ENCODE data around the gene SAV1.

Gene SAV1

DNA sequence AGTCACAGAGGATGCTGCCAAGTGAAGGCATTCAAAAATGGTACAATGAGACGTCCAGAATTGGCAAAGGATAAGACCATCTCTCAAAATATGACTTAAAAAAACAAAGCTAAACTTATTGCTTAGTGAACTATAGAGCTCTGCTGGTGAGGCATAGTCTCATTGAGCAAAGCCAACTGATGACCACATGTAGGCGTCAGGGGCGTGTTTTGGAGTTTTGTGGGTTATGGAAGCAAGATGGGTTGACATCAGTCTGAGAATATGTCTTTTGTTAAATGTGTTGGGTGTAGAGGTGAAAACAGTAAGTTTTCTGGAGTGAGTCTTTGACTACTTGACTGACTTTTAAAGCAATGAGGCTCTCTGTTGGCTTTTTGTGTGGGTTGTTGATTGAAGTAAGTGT is 60.9 kb downstream of the SAV1 start:
- peak; percentile 48 to 68 for DNase-seq

DNA sequence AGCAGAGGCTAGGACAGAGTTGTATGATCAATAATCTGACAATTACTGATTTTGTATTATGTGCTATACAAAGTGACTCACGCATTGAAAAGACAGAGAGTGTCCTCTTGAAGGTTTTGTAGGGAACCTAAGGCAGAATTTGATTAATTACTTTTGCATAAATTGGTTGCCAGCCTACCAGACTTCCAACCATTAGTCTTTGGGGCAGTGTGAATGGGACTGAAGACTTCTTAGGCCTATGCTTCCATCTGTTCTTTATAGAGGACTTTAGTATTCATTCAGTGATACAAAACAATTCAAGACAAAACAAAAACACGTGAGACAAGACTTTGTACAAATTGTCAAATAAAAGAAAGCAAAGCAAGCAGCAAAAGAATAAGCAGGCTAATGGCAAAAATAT is 61.6 kb downstream of the SAV1 start:
- DNase-seq = no peak

DNA sequence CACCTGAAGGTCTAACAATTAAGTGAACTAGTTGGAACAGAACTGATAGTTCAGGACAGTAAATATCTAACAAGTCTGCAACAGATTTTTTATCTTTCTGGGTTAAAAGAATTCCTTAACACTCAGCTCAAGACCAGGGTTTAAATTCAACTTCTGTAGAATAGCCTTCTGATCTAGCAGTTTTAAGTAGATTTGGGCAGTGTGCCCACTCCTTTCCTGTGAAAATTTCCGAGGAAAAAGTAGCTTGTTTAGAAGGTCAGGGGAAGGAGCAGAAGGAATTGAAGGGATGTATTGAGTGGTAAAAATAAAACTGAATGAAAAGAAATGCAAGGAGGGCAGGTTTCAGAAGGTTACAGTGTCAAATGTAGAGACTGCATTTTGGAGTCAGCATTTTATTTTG is 62.3 kb downstream of the SAV1 start:
- DNase-seq = no peak

DNA sequence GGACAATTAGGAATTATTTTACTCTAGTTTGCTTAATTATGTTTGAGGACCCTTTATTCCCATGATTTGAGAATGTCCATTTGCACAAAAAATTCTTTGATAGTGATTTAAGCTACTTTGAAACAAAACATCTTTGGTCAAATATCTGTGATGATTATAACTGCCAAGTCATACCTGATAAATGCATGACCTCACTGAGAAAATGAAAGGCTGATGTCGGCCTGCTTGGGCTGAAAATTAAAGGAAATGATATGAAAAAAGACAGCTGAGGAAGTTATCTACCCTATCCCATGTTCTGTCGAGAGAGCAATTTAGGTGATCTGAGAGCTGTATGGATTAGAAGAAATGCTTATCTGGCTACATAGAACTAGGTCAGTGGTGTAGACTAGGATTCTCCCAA is 64.5 kb downstream of the SAV1 start:
- DNase-seq = no peak

DNA sequence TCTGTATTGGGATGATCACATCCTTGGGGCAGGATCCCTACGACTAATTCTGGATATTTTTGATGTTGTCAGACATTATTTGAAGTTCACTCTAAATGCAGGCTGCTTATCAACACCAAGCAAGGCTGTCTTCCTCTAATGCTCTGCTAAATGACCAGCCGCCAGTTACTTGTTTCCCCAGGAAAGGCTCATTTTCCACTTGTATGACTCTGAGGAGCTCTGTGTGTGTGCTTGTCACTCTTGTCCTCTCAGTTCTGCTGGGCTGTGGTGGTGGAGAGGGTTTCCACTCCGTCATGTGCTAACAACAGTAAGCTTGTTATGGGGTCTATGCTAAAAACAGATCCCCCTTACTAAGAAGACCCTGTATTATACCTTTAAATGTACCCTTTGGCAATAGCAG is 66.1 kb downstream of the SAV1 start:
- DNase-seq = no peak

DNA sequence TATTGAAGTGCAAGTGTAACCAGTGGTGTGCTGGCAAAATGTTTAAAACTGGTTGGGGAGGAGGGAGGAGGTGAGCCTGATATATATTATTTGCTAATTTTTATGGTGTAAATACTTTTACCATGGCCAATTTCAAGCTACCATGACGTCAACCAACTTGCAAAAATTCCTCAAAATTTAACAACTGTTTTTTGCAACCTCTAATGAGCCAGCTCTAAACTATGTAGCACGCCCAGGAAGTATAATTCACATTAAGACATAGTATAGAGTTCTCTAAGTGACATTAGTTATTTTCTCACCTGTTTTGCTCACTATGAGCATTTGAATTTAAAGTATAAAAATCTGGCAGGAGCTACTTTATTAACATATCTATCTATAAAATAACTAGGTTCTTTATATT is 66.7 kb downstream of the SAV1 start:
- no peak for DNase-seq

DNA sequence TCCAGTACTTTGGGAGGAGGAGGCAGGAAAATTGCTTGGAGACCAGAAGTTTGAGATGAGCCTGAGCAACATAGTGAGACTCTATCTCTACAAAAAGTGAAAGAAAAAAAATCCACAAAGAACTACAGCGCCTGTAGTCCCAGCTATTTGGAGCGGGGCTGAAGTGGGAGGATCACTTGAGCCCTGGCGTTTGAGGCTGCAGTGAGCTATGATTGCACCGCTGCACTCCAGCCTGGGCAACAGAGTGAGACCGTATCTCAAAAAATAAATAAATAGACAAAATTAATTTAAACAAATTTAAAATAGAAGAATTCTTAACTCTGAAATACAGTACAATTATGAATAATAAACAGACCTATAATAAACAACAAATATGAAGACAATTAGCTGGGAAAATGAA is 67.3 kb downstream of the SAV1 start:
- DNase-seq = no peak

DNA sequence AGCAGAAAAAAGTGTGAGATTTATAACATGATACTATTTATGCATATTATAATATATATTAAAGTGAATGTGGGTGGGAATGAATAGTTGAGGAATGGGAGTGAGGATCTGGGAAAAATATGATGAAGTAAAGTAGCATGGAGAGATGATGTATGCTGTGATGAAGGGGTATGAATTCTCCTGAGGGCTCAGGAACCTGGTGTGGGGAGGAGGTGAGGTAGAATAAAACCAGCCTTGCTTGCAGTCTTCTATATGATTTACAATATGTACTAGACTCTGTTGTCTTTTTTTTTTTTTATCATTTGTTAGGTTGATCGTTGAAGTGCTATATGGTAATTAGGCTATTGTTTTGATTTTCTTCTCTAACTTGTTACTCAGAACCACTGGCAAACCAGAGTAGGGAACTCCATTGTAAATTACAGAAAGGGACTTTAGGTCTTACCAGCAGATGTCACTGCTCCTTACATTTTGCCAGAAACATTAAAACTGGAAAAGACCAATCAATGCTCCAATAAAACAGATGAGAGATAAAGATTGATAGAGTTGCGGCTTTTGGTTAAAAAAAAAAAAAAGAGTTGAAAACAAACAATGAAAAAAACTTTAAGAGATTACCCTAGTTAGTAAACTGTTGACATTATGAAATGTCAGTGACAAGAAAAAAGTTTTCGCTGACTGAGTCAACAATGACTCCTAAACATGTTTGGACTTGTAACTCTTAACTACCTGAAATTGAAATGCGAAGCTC is 68.2 kb downstream of the SAV1 start:
- peak; percentile 24 to 25 for DNase-seq

DNA sequence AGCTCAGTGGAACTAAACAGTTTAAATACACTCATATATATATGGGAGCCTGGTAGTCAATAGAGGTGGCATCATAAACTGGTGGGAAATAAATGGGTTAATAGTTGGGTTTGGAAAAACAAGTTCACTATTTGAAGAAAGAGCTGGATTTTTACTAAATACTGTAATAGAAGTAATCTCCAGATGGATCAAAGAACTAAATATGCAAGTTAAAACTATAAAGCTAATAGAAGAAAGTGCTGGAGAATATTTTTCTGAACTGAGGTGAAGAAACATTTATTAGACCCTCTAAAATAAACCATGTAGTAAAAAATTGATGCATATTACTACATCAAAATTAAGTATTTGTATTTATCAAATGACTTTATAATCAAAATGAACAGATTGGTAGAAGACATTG is 69.3 kb downstream of the SAV1 start:
- DNase-seq = no peak

DNA sequence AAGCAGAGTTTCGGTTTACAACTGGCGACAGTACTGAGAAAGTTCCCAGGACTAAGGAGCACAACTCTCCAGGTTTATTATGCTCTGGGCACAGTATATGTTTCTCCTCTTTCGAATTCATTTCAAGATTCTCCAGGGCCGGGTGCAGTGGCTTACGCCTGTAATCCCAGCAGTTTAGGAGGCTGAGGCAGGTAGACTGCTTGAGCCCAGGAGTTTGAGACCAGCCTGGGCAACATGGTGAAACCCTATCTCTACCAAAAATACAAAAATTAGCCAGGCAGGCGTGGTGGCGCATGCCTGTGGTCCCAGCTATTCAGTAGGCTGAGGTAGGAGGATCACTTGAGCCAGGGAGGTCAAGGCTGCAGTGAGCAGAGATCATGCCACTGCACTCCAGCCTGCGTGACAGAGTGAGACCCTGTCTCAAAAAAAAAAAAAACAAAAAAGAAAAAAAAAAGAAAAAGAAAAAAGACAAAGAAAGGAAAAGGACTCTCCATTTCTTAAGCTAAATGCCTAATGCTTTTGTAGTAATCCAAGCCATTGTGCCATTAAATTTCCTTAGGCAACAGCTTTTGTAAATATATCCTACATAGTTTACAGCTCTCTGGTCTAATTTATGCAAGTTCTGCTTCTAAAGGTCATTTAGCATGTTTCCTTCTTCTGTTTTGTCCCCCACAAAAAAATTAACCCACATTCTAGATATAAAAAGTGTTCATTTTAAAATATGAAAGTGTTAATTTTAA is 73.4 kb downstream of the SAV1 start:
- DNase-seq = no peak

DNA sequence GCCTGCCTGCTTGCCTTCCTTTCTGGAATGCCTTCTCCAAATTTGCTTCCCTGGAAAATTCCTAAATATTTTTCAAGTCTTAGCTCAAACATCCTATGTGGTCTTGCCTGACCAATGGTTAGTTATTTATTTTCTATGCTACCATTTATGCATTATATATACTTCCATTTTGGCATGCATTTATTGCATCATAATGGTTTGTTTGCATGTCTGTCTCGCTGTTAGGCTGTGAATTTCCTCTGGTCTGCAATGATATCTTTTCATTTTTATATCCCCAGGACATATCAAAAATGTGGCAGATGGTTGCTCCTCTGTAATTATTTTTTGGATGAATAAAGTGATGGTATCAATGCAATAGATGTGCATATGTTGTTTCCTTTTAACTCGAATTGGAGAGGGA is 77.6 kb downstream of the SAV1 start:
- DNase-seq = no peak

Data from inflammatory macrophage (primary cell).